Stimulated activated effector memory CD8-positive, alpha-beta T cell treated with anti-CD3 and anti-CD28 coated beads, Interleukin-12 subunit alpha, Interleukin-12 subunit beta, amount 100 ng/mL, for 72 hours (primary cell): ENCODE measurements around the gene PLEKHM2.
A peak's percentile ranks its signal among the peaks of the same experiment; 100 is the strongest.

Source experiments
- ATAC-seq: fragments of 150-1000 bp; cut with Tn5 transposase; 2 replicates; pipeline ENCODE4 v1.10.0; 2021
- DNase-seq, 2 donors: peaks; one replicate each; pipeline ENCODE4 v3.0.0; 2021 to 2022; ENCODE audit warnings: low spot score in 2 of 2
- H3K27ac Mint-ChIP-seq: one replicate; pipeline ENCODE4 v1.8.0; 2022; ENCODE audit warnings: mild to moderate bottlenecking, mixed read lengths
- H3K36me3 Mint-ChIP-seq: one replicate; pipeline ENCODE4 v1.8.0; 2022; ENCODE audit warnings: mild to moderate bottlenecking, mixed read lengths
- H3K4me1 Mint-ChIP-seq: one replicate; pipeline ENCODE4 v1.8.0; 2022; ENCODE audit warnings: mixed read lengths
- H3K4me3 Mint-ChIP-seq: one replicate; pipeline ENCODE4 v1.8.0; 2022; ENCODE audit warnings: mild to moderate bottlenecking, mixed read lengths
- H3K9me3 Mint-ChIP-seq: one replicate; pipeline ENCODE4 v1.8.0; 2022; ENCODE audit warnings: mixed read lengths

Gene PLEKHM2

DNA sequence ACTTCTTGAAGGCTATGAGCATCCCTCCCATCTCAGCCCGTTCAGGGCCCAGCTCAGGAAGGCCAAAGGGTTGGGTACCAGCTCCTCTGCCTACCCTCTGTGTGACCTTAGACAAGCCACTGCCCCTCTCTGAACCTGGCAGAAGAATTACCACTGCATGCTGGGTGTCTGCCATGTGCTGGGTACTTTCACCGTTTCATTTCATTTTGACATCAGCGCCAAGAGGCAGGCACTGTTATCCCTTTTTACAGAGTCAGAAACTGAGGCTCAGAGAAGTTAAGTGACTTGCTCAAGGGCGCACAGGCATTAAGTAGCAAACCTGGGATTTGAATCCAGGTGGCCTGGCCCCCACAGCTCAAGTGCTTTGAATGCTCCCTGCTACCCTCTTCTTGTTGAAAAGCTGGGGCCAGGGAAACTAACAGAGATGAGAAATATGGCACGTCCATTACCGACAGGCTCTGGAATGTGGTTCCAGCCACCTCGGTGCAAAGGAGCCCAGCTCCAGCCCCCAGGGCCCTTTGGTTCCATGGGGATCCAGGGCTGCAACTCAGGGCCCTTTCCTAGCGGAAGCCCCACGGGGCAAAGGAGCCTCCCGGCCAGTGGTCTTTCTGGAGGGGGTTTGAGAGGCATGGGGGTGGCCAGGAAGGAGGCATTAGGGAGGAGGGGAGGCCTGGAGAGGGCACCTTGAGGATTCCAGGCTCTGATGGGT lies 64.7 kb downstream of the PLEKHM2 start:
- Mint-ChIP-seq H3K27ac (no peak overlapping the region), H3K9me3 (no peaks in the 10 kb centered on the region), H3K4me1 (no peaks in the 10 kb centered on the region), H3K4me3 (no peak overlapping the region), H3K36me3 (no peaks in the 10 kb centered on the region)
- DNase-seq (no peak), ATAC-seq (no peak)

GRCh38 chr1:15749399-15750291 lies 65.5 kb downstream of the PLEKHM2 start:
- H3K9me3 Mint-ChIP-seq, result no peaks in the 10 kb centered on the region

GRCh38 chr1:15750924-15751323 lies 66.8 kb downstream of the PLEKHM2 start:
- ATAC-seq (no peak), DNase-seq (no peak)
- H3K4me1 Mint-ChIP-seq, result peaks cover 1% of the 10 kb centered on the region
- H3K4me3 Mint-ChIP-seq, result no peak overlapping the region
- H3K9me3 Mint-ChIP-seq, result no peaks in the 10 kb centered on the region
- no peak overlapping the region for H3K27ac Mint-ChIP-seq
- no peaks in the 10 kb centered on the region for H3K36me3 Mint-ChIP-seq

More at GRCh38 chr1:15749399-15750291, 65.5 kb downstream of the PLEKHM2 start:
- ATAC-seq (no peak), DNase-seq (no peak)
- no peak overlapping the region for H3K4me3 Mint-ChIP-seq
- H3K36me3 Mint-ChIP-seq, result no peaks in the 10 kb centered on the region
- H3K4me1 Mint-ChIP-seq, result no peaks in the 10 kb centered on the region
- no peak overlapping the region for H3K27ac Mint-ChIP-seq

- Mint-ChIP-seq H3K4me1 (peaks cover 7% of the 10 kb centered on the region), H3K9me3 (no peaks in the 10 kb centered on the region), H3K4me3 (no peak overlapping the region), H3K27ac (no peak overlapping the region), H3K36me3 (no peaks in the 10 kb centered on the region)
- ATAC-seq (no peak), DNase-seq (no peak)
These were observed 67.6 kb downstream of the PLEKHM2 start for GRCh38 chr1:15751717-15752116.

DNA sequence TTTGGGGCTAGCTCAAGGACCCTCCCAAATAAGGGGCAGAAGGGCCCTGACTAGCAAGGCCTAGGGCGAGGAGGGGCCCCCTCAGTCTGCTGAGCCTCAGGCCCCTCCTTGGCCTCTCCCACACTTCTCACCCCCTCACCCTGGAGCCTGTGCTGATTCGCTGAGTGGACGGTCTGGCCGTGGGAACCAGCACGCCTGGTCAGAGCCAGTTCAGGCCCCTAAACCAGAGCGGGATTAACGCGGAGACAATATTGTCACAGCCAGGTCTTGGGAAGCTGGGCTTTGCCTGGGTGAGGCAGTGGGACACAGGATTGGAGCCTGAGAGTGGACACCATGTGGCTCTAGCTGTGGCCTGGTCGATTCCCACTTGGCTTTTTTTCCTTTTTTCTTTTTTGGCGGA lies 69.7 kb downstream of the PLEKHM2 start:
- Mint-ChIP-seq H3K27ac (no peak overlapping the region), H3K36me3 (no peaks in the 10 kb centered on the region), H3K9me3 (no peaks in the 10 kb centered on the region), H3K4me1 (peaks cover 13% of the 10 kb centered on the region), H3K4me3 (no peak overlapping the region)
- no peak for DNase-seq
- ATAC-seq, result no peak

DNA sequence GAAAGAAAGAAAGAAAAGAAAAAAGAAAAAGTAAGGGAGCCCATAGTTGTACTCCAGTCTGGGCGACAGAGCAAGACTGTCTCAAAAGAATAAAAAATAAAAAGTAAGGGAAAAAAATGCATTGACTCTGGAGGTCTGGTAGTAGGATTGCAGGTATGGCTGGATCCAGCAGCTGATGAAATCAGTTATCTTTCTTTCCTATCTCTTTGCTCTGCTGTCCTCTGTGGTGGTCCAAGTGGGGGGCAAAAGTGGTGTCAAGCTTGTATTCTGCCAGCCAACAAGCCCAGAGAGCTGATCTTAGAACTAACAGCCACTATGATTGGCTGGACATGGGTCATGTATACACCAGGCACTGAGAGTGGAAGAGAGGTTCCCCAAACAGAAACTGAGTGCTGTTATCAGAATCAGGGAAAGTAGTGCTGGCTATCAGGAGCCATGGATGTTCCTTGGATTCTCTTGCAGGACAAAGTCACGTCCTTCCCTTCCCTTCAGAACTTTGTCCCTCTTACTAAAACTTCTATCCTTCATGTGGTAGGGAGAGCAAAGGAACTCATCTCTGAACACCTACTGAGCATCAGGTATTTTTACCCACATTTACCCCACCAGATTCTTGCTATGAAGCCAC lies 71.0 kb downstream of the PLEKHM2 start:
- no peak overlapping the region for H3K4me3 Mint-ChIP-seq
- no peaks in the 10 kb centered on the region for H3K36me3 Mint-ChIP-seq
- DNase-seq (no peak), ATAC-seq (no peak)
- H3K9me3 Mint-ChIP-seq, result no peaks in the 10 kb centered on the region
- H3K4me1 Mint-ChIP-seq, result peaks cover 13% of the 10 kb centered on the region
- H3K27ac Mint-ChIP-seq, result no peak overlapping the region

DNA sequence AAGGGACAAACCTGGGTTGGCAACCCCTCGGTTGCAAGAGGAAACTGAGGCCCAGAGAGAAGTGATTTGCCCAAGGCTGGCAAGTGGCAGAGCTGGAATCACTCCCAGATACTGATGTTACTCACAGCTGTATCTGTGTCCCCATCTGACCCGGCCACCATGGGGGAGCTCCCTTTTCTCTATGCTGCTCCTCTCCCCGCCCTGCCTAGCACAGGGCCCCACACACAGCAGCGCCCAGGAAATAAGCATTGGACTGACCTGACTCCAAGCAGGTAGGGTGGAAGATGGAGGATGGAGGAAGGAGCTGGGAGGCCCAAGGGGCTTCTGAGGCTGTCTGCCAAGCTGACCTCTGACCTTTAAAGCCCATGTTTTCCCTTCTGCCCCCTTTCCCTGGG lies 71.5 kb downstream of the PLEKHM2 start:
- Mint-ChIP-seq H3K4me3 (no peak overlapping the region), H3K36me3 (no peaks in the 10 kb centered on the region), H3K27ac (no peak overlapping the region), H3K4me1 (peaks cover 13% of the 10 kb centered on the region), H3K9me3 (no peaks in the 10 kb centered on the region)
- DNase-seq, result no peak
- no peak for ATAC-seq

GRCh38 chr1:15756143-15757015 lies 72.3 kb downstream of the PLEKHM2 start:
- peaks cover 13% of the 10 kb centered on the region for H3K4me1 Mint-ChIP-seq
- H3K9me3 Mint-ChIP-seq, result no peaks in the 10 kb centered on the region
- H3K4me3 Mint-ChIP-seq, result no peak overlapping the region
- no peak overlapping the region for H3K27ac Mint-ChIP-seq
- no peak for DNase-seq
- H3K36me3 Mint-ChIP-seq, result no peaks in the 10 kb centered on the region
- no peak for ATAC-seq

- H3K36me3 Mint-ChIP-seq, result no peaks in the 10 kb centered on the region
- H3K9me3 Mint-ChIP-seq, result no peaks in the 10 kb centered on the region
- no peak overlapping the region for H3K4me3 Mint-ChIP-seq
- H3K4me1 Mint-ChIP-seq, result peaks cover 13% of the 10 kb centered on the region
- ATAC-seq (no peak), DNase-seq (no peak)
- no peak overlapping the region for H3K27ac Mint-ChIP-seq
These were observed 73.0 kb downstream of the PLEKHM2 start for GRCh38 chr1:15757016-15757543.

DNA sequence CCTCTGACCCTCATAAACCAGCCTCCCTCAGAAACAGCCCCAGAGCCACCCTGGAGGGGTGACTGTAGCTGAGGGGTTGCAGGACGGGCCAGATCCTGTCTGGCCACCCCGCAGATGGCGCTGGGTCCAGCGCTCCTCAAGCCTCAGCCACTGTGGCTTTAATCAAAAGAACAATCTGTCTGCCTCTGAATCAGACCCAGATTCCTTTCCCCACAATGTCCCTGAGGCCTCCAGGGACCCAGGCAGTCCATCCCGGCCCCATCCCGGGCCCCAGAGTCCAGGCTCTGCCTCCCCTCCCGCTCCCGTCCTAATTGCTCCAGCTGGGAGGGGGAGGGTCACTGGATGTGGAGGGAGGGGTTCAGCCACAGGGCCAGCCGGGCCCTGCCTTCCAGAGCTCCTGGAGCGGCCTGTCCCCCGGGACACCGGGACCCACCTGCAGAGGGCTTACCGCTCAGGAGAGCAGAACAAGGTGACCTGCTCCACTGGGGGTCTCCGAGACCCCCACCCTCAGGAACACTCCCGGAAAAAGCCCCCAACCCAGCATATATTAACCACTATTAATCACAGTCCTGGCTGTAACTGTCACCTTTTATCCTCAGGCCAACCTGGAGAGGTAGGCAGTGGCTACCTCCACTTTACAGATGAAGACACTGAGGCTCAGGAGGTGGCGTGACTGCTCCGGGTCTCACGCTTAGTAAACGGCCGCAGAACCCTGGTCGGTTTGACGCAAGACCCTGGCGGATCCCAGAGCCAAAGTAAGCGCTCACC lies 73.6 kb downstream of the PLEKHM2 start:
- no peaks in the 10 kb centered on the region for H3K36me3 Mint-ChIP-seq
- ATAC-seq (no peak), DNase-seq (no peak)
- peaks cover 13% of the 10 kb centered on the region for H3K4me1 Mint-ChIP-seq
- peak overlapping the region; percentile 47 for H3K4me3 Mint-ChIP-seq
- no peak overlapping the region for H3K27ac Mint-ChIP-seq
- no peaks in the 10 kb centered on the region for H3K9me3 Mint-ChIP-seq

GRCh38 chr1:15758343-15758931 lies 74.3 kb downstream of the PLEKHM2 start, which contains the start of gene FBLIM1:
Gene FBLIM1 (plus strand): TSS chr1:15758795. CDS start chr1:15764984, 6,189 bp downstream.
- Mint-ChIP-seq H3K27ac (no peak within 1 kb of the TSS), H3K9me3 (no peaks in the 10 kb centered on the region), H3K4me3 (peak within 1 kb of the TSS; percentile 47), H3K36me3 (no peaks in the 10 kb centered on the region), H3K4me1 (peaks cover 13% of the 10 kb centered on the region)
- ATAC-seq (no peak), DNase-seq (no peak)

DNA sequence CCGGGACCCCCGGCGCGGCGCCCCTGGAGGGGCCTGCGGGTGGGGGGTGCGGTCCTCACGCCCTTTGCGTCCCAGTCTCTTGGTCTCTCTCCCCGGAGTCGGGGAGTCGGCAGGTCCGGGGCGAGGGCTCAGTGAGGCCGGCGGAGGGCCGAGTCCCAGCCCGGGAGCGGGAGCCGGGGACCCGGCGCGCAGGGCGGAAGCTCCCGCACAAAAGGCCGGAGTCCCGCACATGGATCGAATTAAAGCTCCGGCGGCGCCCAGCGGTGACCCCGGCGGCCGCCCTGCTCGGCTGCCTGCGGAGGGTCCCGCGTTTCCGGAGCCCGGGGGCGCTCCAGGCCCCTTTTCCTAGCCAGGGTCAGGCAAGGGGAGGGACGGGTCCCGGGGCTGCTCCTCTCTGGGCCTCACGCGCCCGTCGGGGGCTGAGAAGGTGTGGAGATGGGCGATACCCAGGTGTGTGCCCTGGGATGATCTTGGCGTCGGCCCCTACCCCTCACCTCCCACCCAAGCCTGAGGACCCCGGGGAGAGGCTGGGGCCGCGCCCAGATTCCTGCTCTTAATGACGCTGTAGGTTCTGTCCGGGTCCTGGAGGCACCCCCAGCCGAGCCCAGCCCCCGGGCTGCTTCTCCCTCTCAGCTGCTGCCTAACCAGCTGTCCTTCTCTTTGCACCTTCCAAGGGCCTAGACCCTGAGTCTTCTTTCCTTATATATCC lies 75.0 kb downstream of the PLEKHM2 start:
- Mint-ChIP-seq H3K4me1 (peaks cover 13% of the 10 kb centered on the region), H3K4me3 (no peak overlapping the region), H3K27ac (no peak overlapping the region), H3K9me3 (no peaks in the 10 kb centered on the region), H3K36me3 (no peaks in the 10 kb centered on the region)
- DNase-seq, result no peak
- ATAC-seq, result no peak

GRCh38 chr1:15760520-15761211 lies 76.5 kb downstream of the PLEKHM2 start:
- DNase-seq (no peak), ATAC-seq (no peak)
- Mint-ChIP-seq H3K9me3 (no peaks in the 10 kb centered on the region), H3K4me1 (peaks cover 13% of the 10 kb centered on the region), H3K36me3 (no peaks in the 10 kb centered on the region), H3K4me3 (no peak overlapping the region), H3K27ac (no peak overlapping the region)
